Heart left ventricle (tissue), 16 donors: Measurements from ENCODE around the gene FOSL2. TPM values are rescaled to one million over a fixed set of nuclear protein-coding genes. Genes with fewer than 3 reads are reported as not detected.

Experiments used
- ATAC-seq, 4 donors: fragments of 200-7000 bp; cut with Tn5 transposase; one replicate each; pipeline ENCODE4 v1.9.1; 2020 to 2022; ENCODE audit warnings: moderate library complexity in 4 of 4, mild to moderate bottlenecking in 3 of 4, moderate number of reproducible peaks in 1 of 4
- DNase-seq, 5 donors: peaks; one replicate each; pipeline ENCODE4 v3.0.0-alpha.2; 2020
- H3K27ac ChIP-seq, 12 donors: fragments of 200-600 bp; sonication (generic) in 4 of 12; one replicate each; pipeline versions ENCODE4 v1.5.0 to v1.8.0; 2016 to 2022; ENCODE audit warnings: mild to moderate bottlenecking in 2 of 12
- H3K27me3 ChIP-seq, 9 donors: fragments of 200-600 bp; sonication (generic) in 2 of 9; one replicate each; pipeline versions ENCODE4 v1.5.1 to v1.8.0; 2016 to 2022; ENCODE audit warnings: mild to moderate bottlenecking in 3 of 9
- H3K36me3 ChIP-seq, 9 donors: fragments of 200-600 bp; sonication (generic) in 2 of 9; one replicate each; pipeline versions ENCODE4 v1.5.0 to v1.8.0; 2018 to 2022; ENCODE audit warnings: mild to moderate bottlenecking in 2 of 9
- H3K4me1 ChIP-seq, 12 donors: fragments of 200-600 bp; sonication (generic) in 4 of 12; one replicate each; pipeline versions ENCODE4 v1.5.0 to v1.8.0; 2016 to 2022; ENCODE audit warnings: mild to moderate bottlenecking in 3 of 12
- H3K4me3 ChIP-seq, 12 donors: fragments of 200-600 bp; sonication (generic) in 4 of 12; one replicate each; pipeline versions ENCODE4 v1.5.0 to v1.8.0; 2017 to 2022; ENCODE audit warnings: mild to moderate bottlenecking in 9 of 12, moderate library complexity in 4 of 12
- H3K9me3 ChIP-seq, 12 donors: fragments of 200-600 bp; sonication (generic) in 4 of 12; one replicate each; pipeline versions ENCODE4 v1.5.0 to v1.8.0; 2016 to 2022; ENCODE audit warnings: mild to moderate bottlenecking in 1 of 12
- POLR2A ChIP-seq, 2 donors: fragments of 450-650 bp; IDR thresholded peaks; one replicate each; pipeline ENCODE4 v1.6.1; 2017; ENCODE audit warnings: antibody characterized with exemption in 2 of 2, mild to moderate bottlenecking in 2 of 2, moderate library complexity in 2 of 2
- WGBS, 4 donors: extraction: QIAGEN DNeasy Blood & Tissue Kit in 2 of 4; methylation state at CpG; one replicate each; pipeline versions ENCODE4 v1.1.5 to v1.1.7; 2013 to 2018; 5-methylcytosine and 5-hydroxymethylcytosine counted together
- intact Hi-C, 10 donors: fragments of 100-400 bp; cut with DNase I; formaldehyde crosslinking; loops; one replicate each; pipeline versions ENCODE4 v1.11.1 to v1.14.2; 2022
- polyA plus RNA-seq, 2 donors: library from polyadenylated mRNA; stranded (reverse); fragments of 200-250 nt; gene quantifications; one replicate each; pipeline ENCODE4 v1.2.3, GENCODE V29; 2013
- total RNA-seq, 9 donors: library from RNA; depleted of rRNA in 2 of 9; stranded (reverse); fragments of >200 nt in 2 of 9; fragmentation: NEBNext Ultra II Directional in 3 of 9; extraction: Animal tissue kit (Norgen Biotek cat#: 25700) in 3 of 9; gene quantifications; one replicate each; pipeline versions ENCODE4 v1.1.0 to v1.2.4, GENCODE V29; 2016 to 2023
- TF ChIP-seq, protein P1 (sequence below), 12 donors: fragments of 200-600 bp; sonication (generic) in 4 of 12; IDR thresholded peaks; one replicate each; pipeline versions ENCODE4 v1.5.0 to v1.8.0; 2018 to 2022; ENCODE audit warnings: antibody characterized with exemption in 12 of 12, mild to moderate bottlenecking in 5 of 12
- donor health status: ischemic (EF 13 %, LVEDD 7.1; RV severe dilation, severe dysfunction).
- donor health status: healthy with polysubstance abuse.
- donor health status: DM: no; HTN: yes; CAD: no.
- donor health status: DM: no; HTN: no; CAD: no.
- donor health status: ischemic (EF 25% LVEDD 6.9; RV normal size, moderate dysfunction).
- donor health status: ischemic (EF 25% LVEDD 5.7; RV mildly dilated, moderate dysfunction).
- donor health status: healthy.
- donor health status: DM: yes; HTN: yes; CAD: no.
- donor health status: ischemic (EF 35%, LVEDD 5.7; RV mildly dilated, moderate dysfunction).
- donor health status: nonischemic (EF 11% LVEDD 7.7; RV severe dilation, severe dysfunction).
- donor health status: DM: yes; HTN: yes; CAD: no.
- donor health status: PGD.
- donor health status: ischemic (EF 29% LVEDD 5.4; RV normal size, mild dysfunction).
- donor health status: nonischemic (EF 23%, LVEDD 6.1; RV moderate dilation, normal function).

Gene FOSL2
- total and polyA plus RNA-seq, 11 donors: 15.2 to 144 (median 50.2) TPM

DNA sequence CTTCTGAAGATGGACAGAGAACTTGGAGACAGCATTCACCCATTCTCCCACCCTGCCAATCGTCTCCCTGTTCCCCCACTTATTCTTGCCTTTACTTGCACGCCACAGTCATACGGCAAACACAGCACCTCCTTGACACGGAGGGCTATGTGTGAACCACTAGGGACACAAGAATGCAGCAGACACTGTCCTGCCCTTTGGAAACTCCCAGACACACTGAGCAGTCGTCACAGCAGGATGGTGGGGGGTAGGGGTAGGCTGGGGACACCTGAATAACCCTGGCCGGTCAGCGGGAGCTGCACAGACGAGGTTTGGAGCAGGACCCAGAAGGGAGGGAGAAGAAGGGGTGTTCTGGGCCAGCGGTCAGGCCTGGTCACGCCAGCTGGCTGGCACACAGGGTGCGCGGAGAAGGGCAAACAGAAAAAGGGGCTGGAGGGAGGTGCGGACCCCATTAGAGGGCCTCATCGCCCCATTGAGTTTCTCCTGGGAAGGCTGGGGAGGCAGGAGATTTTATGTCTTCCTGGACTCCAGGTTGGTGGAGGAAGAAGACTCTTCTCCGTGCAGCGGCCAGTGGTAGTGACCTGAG is 40.0 kb upstream of the FOSL2 start:
- Histone ChIP-seq H3K27me3 (no peaks in the 10 kb centered on the region), H3K9me3 (no peaks in the 10 kb centered on the region), H3K4me3 (no peak overlapping the region), H3K27ac (peak overlapping the region in 1 of 12 donors; percentile 62), H3K36me3 (no peaks in the 10 kb centered on the region), H3K4me1 (peaks cover 9 to 40% (median 20%) of the 10 kb centered on the region in 12 donors)
- intact Hi-C loops: loop anchor here in 1 of 10 donors (1.0 kb wide), 1 partner anchor 7 kb away; no protein-coding TSS in a partner anchor
- WGBS, 4 donors: 81 to 84% (median 82%) methylated on average over 16 of the region's 16 CpGs
- ATAC-seq (no peak), DNase-seq (no peak)
- TF ChIP-seq POLR2A (IDR thresholded peaks at IDR 0.05): no peak
- TF ChIP-seq, protein P1, sequence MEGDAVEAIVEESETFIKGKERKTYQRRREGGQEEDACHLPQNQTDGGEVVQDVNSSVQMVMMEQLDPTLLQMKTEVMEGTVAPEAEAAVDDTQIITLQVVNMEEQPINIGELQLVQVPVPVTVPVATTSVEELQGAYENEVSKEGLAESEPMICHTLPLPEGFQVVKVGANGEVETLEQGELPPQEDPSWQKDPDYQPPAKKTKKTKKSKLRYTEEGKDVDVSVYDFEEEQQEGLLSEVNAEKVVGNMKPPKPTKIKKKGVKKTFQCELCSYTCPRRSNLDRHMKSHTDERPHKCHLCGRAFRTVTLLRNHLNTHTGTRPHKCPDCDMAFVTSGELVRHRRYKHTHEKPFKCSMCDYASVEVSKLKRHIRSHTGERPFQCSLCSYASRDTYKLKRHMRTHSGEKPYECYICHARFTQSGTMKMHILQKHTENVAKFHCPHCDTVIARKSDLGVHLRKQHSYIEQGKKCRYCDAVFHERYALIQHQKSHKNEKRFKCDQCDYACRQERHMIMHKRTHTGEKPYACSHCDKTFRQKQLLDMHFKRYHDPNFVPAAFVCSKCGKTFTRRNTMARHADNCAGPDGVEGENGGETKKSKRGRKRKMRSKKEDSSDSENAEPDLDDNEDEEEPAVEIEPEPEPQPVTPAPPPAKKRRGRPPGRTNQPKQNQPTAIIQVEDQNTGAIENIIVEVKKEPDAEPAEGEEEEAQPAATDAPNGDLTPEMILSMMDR (IDR thresholded peaks at IDR 0.05): no peak

DNA sequence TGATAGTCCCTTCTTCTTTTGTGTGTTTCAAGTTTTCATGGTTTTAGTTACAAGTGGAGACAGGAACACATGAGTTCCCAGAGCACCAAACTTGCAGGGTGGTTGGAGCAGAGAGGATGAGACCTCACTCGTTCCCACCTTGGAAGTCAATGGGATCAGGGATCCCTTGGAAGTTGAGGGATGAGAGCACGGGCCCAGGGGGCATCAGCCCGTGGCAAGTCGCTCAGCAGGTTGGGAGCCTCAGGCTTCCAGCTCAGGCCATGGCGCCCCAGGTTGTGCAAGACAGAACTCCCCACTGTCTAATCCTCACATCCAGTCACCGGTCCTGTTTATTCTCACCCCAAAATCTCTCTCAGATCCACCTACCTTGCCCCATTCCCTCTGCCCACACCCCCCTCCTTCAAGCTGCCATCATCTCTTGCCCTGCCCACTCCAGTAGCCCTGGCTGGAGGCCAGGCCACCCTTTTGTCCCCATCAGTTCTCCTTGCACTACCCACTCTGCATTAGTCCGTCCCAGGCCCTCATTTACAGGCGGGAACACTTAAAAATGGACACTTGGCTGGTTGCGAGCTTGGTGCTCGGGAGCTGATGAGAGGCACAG is 37.6 kb upstream of the FOSL2 start:
- intact Hi-C loops: loop anchor here in 3 of 10 donors (5.0 kb wide), 1 partner anchor 37 kb away; the partner anchor contains the start of gene FOSL2 (in 3 of the 3)
- 82 to 84% (median 83%) methylated on average over 10 of the region's 10 CpGs for WGBS, 4 donors
- DNase-seq: peak in 1 of 5 donors; percentile 52

DNA sequence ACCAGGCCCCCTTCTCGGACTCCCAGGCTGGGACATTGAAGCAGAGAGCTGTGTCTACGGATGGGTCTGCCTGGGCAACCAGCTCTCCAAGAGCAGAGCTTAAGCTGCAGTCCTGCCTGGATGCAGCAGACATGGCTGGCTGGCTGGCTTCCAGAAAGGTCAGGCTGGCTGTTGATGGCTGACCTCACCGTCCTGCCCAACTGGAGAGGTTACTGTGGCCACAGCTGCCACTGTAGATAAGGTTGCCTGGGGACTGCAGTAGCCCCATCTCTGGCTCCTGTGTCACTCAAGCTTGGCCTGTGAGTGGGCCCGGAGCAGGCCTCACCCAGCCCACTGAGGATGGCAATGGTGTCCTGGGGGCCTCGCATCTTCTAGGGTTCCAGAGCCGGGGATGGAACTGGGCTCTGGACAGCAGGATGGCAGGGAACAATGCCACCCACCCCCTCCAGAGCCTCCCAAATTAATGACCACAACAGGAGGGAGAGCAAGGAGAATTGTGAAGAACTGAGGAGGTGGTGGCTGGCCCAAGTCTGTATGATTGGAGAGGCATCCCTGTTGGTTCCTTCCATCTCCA is 37.0 kb upstream of the FOSL2 start:
- Histone ChIP-seq H3K36me3 (no peaks in the 10 kb centered on the region), H3K9me3 (no peaks in the 10 kb centered on the region), H3K27ac (peak overlapping the region; percentile 70 to 98 (median 91)), H3K4me1 (peaks cover 9 to 47% (median 20%) of the 10 kb centered on the region in 12 donors), H3K4me3 (no peak overlapping the region), H3K27me3 (no peaks in the 10 kb centered on the region)
- ATAC-seq (peak; percentile 49 to 68 (median 63)), DNase-seq (peak; percentile 71 to 87 (median 85))
- 55 to 71% (median 57%) methylated on average over 4 to 6 of the region's 6 CpGs for WGBS, 4 donors
- intact Hi-C loops: loop anchor here in 4 of 10 donors (1.0 to 5.0 kb wide), 2 partner anchors 35 to 37 kb away; partner anchors contain the start of gene FOSL2 (in 3 of the 4)
- TF ChIP-seq POLR2A (IDR thresholded peaks at IDR 0.05): no peak
- TF ChIP-seq, protein P1 (IDR thresholded peaks at IDR 0.05): no peak

More for the DNA sequence above, 37.6 kb upstream of the FOSL2 start:
- no peak for ATAC-seq
- Histone ChIP-seq H3K27me3 (no peaks in the 10 kb centered on the region), H3K4me3 (no peak overlapping the region), H3K27ac (peak overlapping the region; percentile 70 to 98 (median 91)), H3K9me3 (no peaks in the 10 kb centered on the region), H3K36me3 (no peaks in the 10 kb centered on the region), H3K4me1 (peaks cover 9 to 42% (median 20%) of the 10 kb centered on the region in 12 donors)
- TF ChIP-seq, protein P1 (IDR thresholded peaks at IDR 0.05): no peak
- no peak for TF ChIP-seq POLR2A (IDR thresholded peaks at IDR 0.05)
